Neural cell (in vitro differentiated cells): ENCODE results near the gene GIPC3. TPM values are rescaled to one million over a fixed set of nuclear protein-coding genes. Genes with fewer than 3 reads are reported as not detected.
A peak's percentile ranks its signal among the peaks of the same experiment; 100 is the strongest.

Experiments
- H2AFZ ChIP-seq: fragments of 200-600, 300-800 bp; sonication (generic), shearing (Covaris generic); 2 replicates; pipeline ENCODE4 v1.6.0; 2014; ENCODE audit warnings: low read depth, mild to moderate bottlenecking, antibody characterized with exemption, low read length, moderate library complexity
- H3F3A ChIP-seq: fragments of 200-600 bp; shearing (Covaris generic); 2 replicates; pipeline ENCODE4 v1.6.1; 2016; ENCODE audit warnings: mild to moderate bottlenecking, moderate library complexity, mixed read lengths, antibody characterized with exemption, low read length; ENCODE audit not compliant: insufficient read depth, poor library complexity, severe bottlenecking
- H3K27ac ChIP-seq: fragments of 200-600, 300-800 bp; sonication (generic), shearing (Covaris generic); 2 replicates; pipeline ENCODE4 v1.5.1; 2014; ENCODE audit warnings: mild to moderate bottlenecking, low read length, moderate library complexity
- H3K27me3 ChIP-seq: fragments of 300-800, 200-600 bp; sonication (generic), shearing (Covaris generic); 2 replicates; pipeline ENCODE4 v1.6.0; 2014; ENCODE audit warnings: mild to moderate bottlenecking, low read depth, low read length, moderate library complexity; ENCODE audit not compliant: insufficient read depth
- H3K36me3 ChIP-seq: fragments of 300-800, 200-600 bp; sonication (generic), shearing (Covaris generic); 2 replicates; pipeline ENCODE4 v1.5.1; 2014; ENCODE audit warnings: mild to moderate bottlenecking, antibody characterized with exemption, low read length, moderate library complexity; ENCODE audit not compliant: insufficient read depth
- H3K4me2 ChIP-seq: fragments of 300-800, 200-600 bp; sonication (generic), shearing (Covaris generic); 2 replicates; pipeline ENCODE4 v1.6.0; 2014; ENCODE audit warnings: mild to moderate bottlenecking, low read length
- H3K4me3 ChIP-seq: fragments of 300-800, 200-600 bp; sonication (generic), shearing (Covaris generic); 2 replicates; pipeline ENCODE4 v1.5.1; 2014; ENCODE audit warnings: mild to moderate bottlenecking, low read length, moderate library complexity
- H3K79me2 ChIP-seq: fragments of 200-600 bp; shearing (Covaris generic); replicated peaks from 2 replicates; pipeline ENCODE4 v1.6.0; 2014; ENCODE audit warnings: mild to moderate bottlenecking, low read length, moderate library complexity; ENCODE audit not compliant: insufficient read depth
- H3K9ac ChIP-seq: fragments of 300-800, 200-600 bp; sonication (generic), shearing (Covaris generic); 2 replicates; pipeline ENCODE4 v1.6.1; 2016; ENCODE audit warnings: mild to moderate bottlenecking, low read length, mixed read lengths
- H3K9me2 ChIP-seq: fragments of 200-600 bp; shearing (Covaris generic); 2 replicates; pipeline ENCODE4 v1.6.1; 2016; ENCODE audit warnings: mild to moderate bottlenecking, low read length, mixed read lengths; ENCODE audit not compliant: insufficient read depth
- H3K9me3 ChIP-seq: fragments of 200-600, 300-800 bp; sonication (generic), shearing (Covaris generic); 2 replicates; pipeline ENCODE4 v1.6.1; 2016; ENCODE audit warnings: mild to moderate bottlenecking, mixed run types, low read length, moderate library complexity, mixed read lengths
- H4K20me1 ChIP-seq: fragments of 200-600 bp; shearing (Covaris generic); 2 replicates; pipeline ENCODE4 v1.6.1; 2016; ENCODE audit warnings: mild to moderate bottlenecking, mixed run types; ENCODE audit not compliant: insufficient read depth
- CTCF ChIP-seq: fragments of 450-650 bp; IDR thresholded peaks from 2 replicates; pipeline ENCODE4 v1.5.1; 2014; ENCODE audit warnings: antibody characterized with exemption, mild to moderate bottlenecking, moderate library complexity; ENCODE audit not compliant: poor library complexity, severe bottlenecking
- EP300 ChIP-seq: fragments of 450-650 bp; conservative IDR thresholded peaks from 2 replicates; pipeline ENCODE4 v1.6.1; 2014; ENCODE audit warnings: antibody characterized with exemption, mild to moderate bottlenecking, moderate library complexity; ENCODE audit not compliant: poor library complexity, severe bottlenecking
- EZH2 ChIP-seq: fragments of 200-600, 300-800 bp; shearing (Covaris generic), sonication (generic); IDR thresholded peaks from 2 replicates; pipeline ENCODE4 v1.6.1; 2014; ENCODE audit warnings: antibody characterized with exemption, low read length, borderline replicate concordance, mild to moderate bottlenecking; ENCODE audit not compliant: insufficient read depth, poor library complexity, severe bottlenecking
- MXI1 ChIP-seq: fragments of 450-650 bp; conservative IDR thresholded peaks from 2 replicates; pipeline ENCODE4 v1.6.1; 2014; ENCODE audit warnings: antibody characterized with exemption, mild to moderate bottlenecking; ENCODE audit not compliant: poor library complexity, severe bottlenecking
- POLR2AphosphoS5 ChIP-seq: IDR thresholded peaks from 2 replicates; pipeline ENCODE4 v1.6.1; 2012
- RAD21 ChIP-seq: fragments of 450-650 bp; conservative IDR thresholded peaks from 2 replicates; pipeline ENCODE4 v1.6.1; 2014; ENCODE audit warnings: antibody characterized with exemption, mild to moderate bottlenecking, moderate library complexity
- REST ChIP-seq: IDR thresholded peaks from 2 replicates; pipeline ENCODE4 v1.6.1; 2012; ENCODE audit warnings: borderline replicate concordance
- SMC3 ChIP-seq: fragments of 450-650 bp; conservative IDR thresholded peaks from 2 replicates; pipeline ENCODE4 v1.6.1; 2014; ENCODE audit warnings: antibody characterized with exemption, mild to moderate bottlenecking, moderate library complexity; ENCODE audit not compliant: poor library complexity
- TAF1 ChIP-seq: IDR thresholded peaks from 2 replicates; pipeline ENCODE4 v1.6.1; 2012; ENCODE audit warnings: low read depth
- polyA plus RNA-seq: library from polyadenylated mRNA; depleted of rRNA; stranded (reverse); fragments of >200 nt; gene quantifications from 2 replicates; pipeline ENCODE4 v1.2.3, GENCODE V29; 2014

The GIPC3 gene
- polyA plus RNA-seq, 1 donor from 2014 or later, result not detected

GRCh38 chr19:3570606-3571011 lies 14.7 kb upstream of the GIPC3 start:
- no peaks in the 10 kb centered on the region for H3K36me3 ChIP-seq
- no peak overlapping the region for H2AFZ ChIP-seq
- no peaks in the 10 kb centered on the region for H4K20me1 ChIP-seq
- H3K4me3 ChIP-seq, result no peak overlapping the region
- no peak overlapping the region for H3K27ac ChIP-seq
- H3K79me2 ChIP-seq, result no peaks in the 10 kb centered on the region
- no peaks in the 10 kb centered on the region for H3F3A ChIP-seq
- H3K27me3 ChIP-seq, result no peaks in the 10 kb centered on the region
- no peak for TF ChIP-seq EP300
- no peak for TF ChIP-seq REST
- no peak for TF ChIP-seq CTCF
- TF ChIP-seq EZH2, result no peak
- TF ChIP-seq POLR2AphosphoS5, result no peak
- no peak for TF ChIP-seq SMC3
- no peak for TF ChIP-seq RAD21
- no peaks in the 10 kb centered on the region for H3K9me3 ChIP-seq
- H3K9me2 ChIP-seq, result no peaks in the 10 kb centered on the region
- H3K9ac ChIP-seq, result no peak overlapping the region
- H3K4me2 ChIP-seq, result no peak overlapping the region

- H3K9me2 ChIP-seq, result no peaks in the 10 kb centered on the region
- no peaks in the 10 kb centered on the region for H3K36me3 ChIP-seq
- no peak for TF ChIP-seq POLR2AphosphoS5
- no peak for TF ChIP-seq REST
- TF ChIP-seq MXI1, result no peak
- TF ChIP-seq TAF1, result no peak
- TF ChIP-seq EZH2, result no peak
- no peak for TF ChIP-seq RAD21
- TF ChIP-seq EP300, result no peak
- no peak for TF ChIP-seq SMC3
- TF ChIP-seq CTCF, result no peak
- H3K9ac ChIP-seq, result peak overlapping the region; percentile 45
- H3K27ac ChIP-seq, result no peak overlapping the region
- H3F3A ChIP-seq, result no peaks in the 10 kb centered on the region
- peak overlapping the region; percentile 10 for H3K4me2 ChIP-seq
- H3K79me2 ChIP-seq, result no peaks in the 10 kb centered on the region
- peak overlapping the region; percentile 41 for H2AFZ ChIP-seq
- no peaks in the 10 kb centered on the region for H3K27me3 ChIP-seq
- no peaks in the 10 kb centered on the region for H3K9me3 ChIP-seq
- peak overlapping the region; percentile 77 for H3K4me3 ChIP-seq
- no peaks in the 10 kb centered on the region for H4K20me1 ChIP-seq
Observed at GRCh38 chr19:3572132-3572854, 13.0 kb upstream of the GIPC3 start.
